MM.1S (cell line): ENCODE results near the gene RAB24.

ENCODE experiments used
- CTCF ChIP-seq: fragments of 300-600 bp; sonication (generic); IDR thresholded peaks from 2 replicates; pipeline ENCODE4 v1.5.1; 2016; ENCODE audit warnings: antibody characterized with exemption, low read length, mixed read lengths
- EZH2 ChIP-seq: fragments of 300-600 bp; sonication (generic); optimal IDR thresholded peaks from 2 replicates; pipeline ENCODE3; 2017; ENCODE audit warnings: low read depth, mild to moderate bottlenecking, antibody characterized with exemption, low read length, mixed read lengths
- EZH2phosphoT487 ChIP-seq: fragments of 300-600 bp; sonication (generic); IDR thresholded peaks from 2 replicates; pipeline ENCODE4 v1.6.1; 2018; ENCODE audit warnings: antibody characterized with exemption, low read length

- TF ChIP-seq CTCF = no peak
- TF ChIP-seq EZH2 = no peak
- no peak for TF ChIP-seq EZH2phosphoT487
Observed at GRCh38 chr5:177256296-177256695, 47.2 kb downstream of the RAB24 start.
